ENCODE data around the gene MMP28. TPM values are rescaled to one million over a fixed set of nuclear protein-coding genes. Genes with fewer than 3 reads are reported as not detected.

Gene MMP28
- total RNA-seq, 1 experiment from 2014 or later, result not detected

DNA sequence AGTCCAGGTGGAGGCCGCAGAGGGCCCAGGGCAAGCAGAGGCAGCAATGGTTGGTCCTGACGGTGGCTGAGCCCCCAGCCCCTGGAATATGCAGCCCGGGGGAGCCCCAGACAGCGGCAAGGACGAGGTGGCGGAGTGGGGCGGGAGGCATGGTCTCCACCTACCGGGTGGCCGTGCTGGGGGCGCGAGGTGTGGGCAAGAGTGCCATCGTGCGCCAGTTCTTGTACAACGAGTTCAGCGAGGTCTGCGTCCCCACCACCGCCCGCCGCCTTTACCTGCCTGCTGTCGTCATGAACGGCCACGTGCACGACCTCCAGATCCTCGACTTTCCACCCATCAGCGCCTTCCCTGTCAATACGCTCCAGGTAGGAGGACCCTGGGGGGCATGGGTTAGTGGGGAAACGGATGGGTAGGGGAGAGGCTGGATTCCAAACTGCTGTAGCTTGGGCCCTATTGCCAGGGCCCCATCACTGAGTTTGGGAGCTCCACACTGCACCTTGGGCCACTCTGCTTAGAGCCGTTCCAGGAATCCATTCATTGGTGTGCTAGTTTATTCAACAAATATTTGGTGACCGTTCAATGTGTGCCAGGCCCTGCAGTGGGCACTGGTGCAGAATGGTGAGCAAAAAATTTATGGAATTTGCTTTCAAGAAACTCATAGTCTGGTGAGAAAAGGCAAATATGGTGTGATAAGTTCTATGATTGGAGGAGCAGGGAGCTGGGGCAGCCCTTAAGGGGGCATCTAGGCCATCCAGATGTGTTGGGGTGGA lies 60.2 kb downstream of the MMP28 start:
- no CpG with 5 or more reads among the region's 29 CpGs for WGBS (ENCODE audit: extremely low coverage, insufficient read length, low lambda C conversion rate)
- TF ChIP-seq, protein P1, sequence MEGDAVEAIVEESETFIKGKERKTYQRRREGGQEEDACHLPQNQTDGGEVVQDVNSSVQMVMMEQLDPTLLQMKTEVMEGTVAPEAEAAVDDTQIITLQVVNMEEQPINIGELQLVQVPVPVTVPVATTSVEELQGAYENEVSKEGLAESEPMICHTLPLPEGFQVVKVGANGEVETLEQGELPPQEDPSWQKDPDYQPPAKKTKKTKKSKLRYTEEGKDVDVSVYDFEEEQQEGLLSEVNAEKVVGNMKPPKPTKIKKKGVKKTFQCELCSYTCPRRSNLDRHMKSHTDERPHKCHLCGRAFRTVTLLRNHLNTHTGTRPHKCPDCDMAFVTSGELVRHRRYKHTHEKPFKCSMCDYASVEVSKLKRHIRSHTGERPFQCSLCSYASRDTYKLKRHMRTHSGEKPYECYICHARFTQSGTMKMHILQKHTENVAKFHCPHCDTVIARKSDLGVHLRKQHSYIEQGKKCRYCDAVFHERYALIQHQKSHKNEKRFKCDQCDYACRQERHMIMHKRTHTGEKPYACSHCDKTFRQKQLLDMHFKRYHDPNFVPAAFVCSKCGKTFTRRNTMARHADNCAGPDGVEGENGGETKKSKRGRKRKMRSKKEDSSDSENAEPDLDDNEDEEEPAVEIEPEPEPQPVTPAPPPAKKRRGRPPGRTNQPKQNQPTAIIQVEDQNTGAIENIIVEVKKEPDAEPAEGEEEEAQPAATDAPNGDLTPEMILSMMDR (conservative IDR thresholded peaks at IDR 0.05), result no peak
- no peaks in the 10 kb centered on the region for H3K9me3 ChIP-seq (ENCODE audit: control insufficient read depth, low read depth, low read length)
- H2BK15ac ChIP-seq (ENCODE audit: low read depth, low read length), result no peak overlapping the region
- H2BK120ac ChIP-seq (ENCODE audit: low read depth, low read length, poor library complexity, severe bottlenecking), result no peak overlapping the region
- no peak overlapping the region for H3K56ac ChIP-seq (ENCODE audit: insufficient read length, low read depth, low read length)
- no peak overlapping the region for H4K8ac ChIP-seq (replicated peaks; ENCODE audit: insufficient read length, low read depth, low read length)
- no peak overlapping the region for H3K4me3 Mint-ChIP-seq
- no peak overlapping the region for H3K4ac ChIP-seq (ENCODE audit: low read depth, low read length)
- H4K91ac ChIP-seq (ENCODE audit: insufficient read length, low read depth, low read length), result no peak overlapping the region
- H3K27me3 ChIP-seq (ENCODE audit: insufficient read depth, low read length), result peaks cover 9% of the 10 kb centered on the region; the same call in 1 of the 2 replicates
- no peak overlapping the region for H3K18ac ChIP-seq (ENCODE audit: insufficient read length, low read depth, low read length)
- H4K20me1 ChIP-seq (ENCODE audit: control insufficient read depth, insufficient read depth, insufficient read length), result no peaks in the 10 kb centered on the region
- peaks cover 6% of the 10 kb centered on the region for H3K23me2 ChIP-seq (ENCODE audit: insufficient read length, low read depth, low read length, poor library complexity, severe bottlenecking)
- no peak overlapping the region for H3K9ac ChIP-seq (ENCODE audit: extremely low read depth, insufficient read length, low read length)
- H2BK12ac ChIP-seq (ENCODE audit: insufficient read length, low read depth, low read length), result no peak overlapping the region
- H3K23ac ChIP-seq (ENCODE audit: insufficient read length, low read depth, low read length), result no peak overlapping the region
- no peaks in the 10 kb centered on the region; the same call in 1 of the 2 replicates for H3K4me1 ChIP-seq (ENCODE audit: insufficient read depth, low read length)
- H2BK5ac ChIP-seq (ENCODE audit: insufficient read length, low read length), result no peak overlapping the region
- H2AFZ ChIP-seq (ENCODE audit: low read length), result no peak overlapping the region
- H3K9me3 Mint-ChIP-seq, result peaks cover 0 to 2% of the 10 kb centered on the region in 2 experiments; a peak in 1 of 5 replicates
- no peaks in the 10 kb centered on the region for H3K79me1 ChIP-seq (ENCODE audit: insufficient read depth, low read depth, low read length, poor library complexity, severe bottlenecking)
- no peak overlapping the region for H3K4me2 ChIP-seq (ENCODE audit: insufficient read depth, insufficient read length, low read length)
- no peak overlapping the region for H4K5ac ChIP-seq (ENCODE audit: insufficient read length, low read depth, low read length)
- no peak overlapping the region for H2AK5ac ChIP-seq (ENCODE audit: insufficient read length, low read length)
- no peak overlapping the region for H3K14ac ChIP-seq (ENCODE audit: insufficient read depth, low read length)
- peaks cover 51% of the 10 kb centered on the region for H3K27me3 Mint-ChIP-seq (ENCODE audit: low read depth)
- H3K4me1 Mint-ChIP-seq, result peaks cover 18% of the 10 kb centered on the region in 2 experiments
- H3T11ph ChIP-seq (ENCODE audit: low read length), result no peak overlapping the region
- DNase-seq, result no peak
- no peaks in the 10 kb centered on the region for H3K79me2 ChIP-seq (ENCODE audit: insufficient read depth, low read length)
- no peak overlapping the region for H2BK20ac ChIP-seq (ENCODE audit: low read depth, low read length, poor library complexity, severe bottlenecking)
- H3K36me3 Mint-ChIP-seq (ENCODE audit: insufficient read depth in 1 of 3, low read depth in 3 of 3), result no peaks in the 10 kb centered on the region; a peak in 1 of 7 replicates
- H3K27ac ChIP-seq (ENCODE audit: insufficient read length, low read depth, low read length), result no peak overlapping the region
- no peak overlapping the region; a peak in 1 of 7 replicates for H3K27ac Mint-ChIP-seq

Measured in H9 (cell line).